ENCODE data around the gene RASAL3.
A peak's percentile ranks its signal among the peaks of the same experiment; 100 is the strongest.

Gene RASAL3

GRCh38 chr19:15443325-15443724, 21.0 kb downstream of the RASAL3 start:
- no peak for TF ChIP-seq CTCF (IDR thresholded peaks at IDR 0.05; ENCODE audit: insufficient read depth, low read depth, low read length, missing control alignments)

GRCh38 chr19:15442142-15442920, 22.0 kb downstream of the RASAL3 start:
- no peak overlapping the region for H3K4me3 ChIP-seq (ENCODE audit: low read depth, low read length)
- DNase-seq (ENCODE audit: low read depth): no peak
- TF ChIP-seq CTCF (IDR thresholded peaks at IDR 0.05; ENCODE audit: insufficient read depth, low read depth, low read length, missing control alignments): no peak

More at GRCh38 chr19:15443325-15443724, 21.0 kb downstream of the RASAL3 start:
- DNase-seq (ENCODE audit: low read depth): no peak
- H3K4me3 ChIP-seq (ENCODE audit: low read depth, low read length): no peak overlapping the region

- H3K4me3 ChIP-seq (ENCODE audit: low read depth, low read length): no peak overlapping the region
- TF ChIP-seq CTCF (IDR thresholded peaks at IDR 0.05; ENCODE audit: insufficient read depth, low read depth, low read length, missing control alignments): no peak
- DNase-seq (ENCODE audit: low read depth): peak; percentile 46
Observed at GRCh38 chr19:15441317-15441716, 23.0 kb downstream of the RASAL3 start.

- TF ChIP-seq CTCF (IDR thresholded peaks at IDR 0.05; ENCODE audit: insufficient read depth, low read depth, low read length, missing control alignments): no peak
- no peak for DNase-seq (ENCODE audit: low read depth)
- H3K4me3 ChIP-seq (ENCODE audit: low read depth, low read length): no peak overlapping the region
Observed at GRCh38 chr19:15439821-15440641, 24.3 kb downstream of the RASAL3 start.

- no peak for DNase-seq (ENCODE audit: low read depth)
- no peak for TF ChIP-seq CTCF (IDR thresholded peaks at IDR 0.05; ENCODE audit: insufficient read depth, low read depth, low read length, missing control alignments)
- no peak overlapping the region for H3K4me3 ChIP-seq (ENCODE audit: low read depth, low read length)
Observed at GRCh38 chr19:15439078-15439799, 25.1 kb downstream of the RASAL3 start.

GRCh38 chr19:15438577-15438976, 25.8 kb downstream of the RASAL3 start:
- H3K4me3 ChIP-seq (ENCODE audit: low read depth, low read length): no peak overlapping the region
- DNase-seq (ENCODE audit: low read depth): no peak
- no peak for TF ChIP-seq CTCF (IDR thresholded peaks at IDR 0.05; ENCODE audit: insufficient read depth, low read depth, low read length, missing control alignments)
